PC-3 (cell line): ENCODE results near the gene ITCH. TPM values are rescaled to one million over a fixed set of nuclear protein-coding genes. Genes with fewer than 3 reads are reported as not detected.
"Not testable (repeated sequence)": the region's sequence is repeated elsewhere in the genome, so short reads cannot be mapped to it uniquely, and the experiment has no call there.

Experiments used
- ATAC-seq: fragments of 200-7000 bp; cut with Tn5 transposase; 2 replicates; pipeline ENCODE4 v1.9.1; 2020; ENCODE audit warnings: mild to moderate bottlenecking, moderate library complexity
- BruUV-seq: library from RNA; stranded (reverse); fragments of 400-500 nt; replicated peaks from 2 replicates; lab custom pipeline; 2021; lab: Mats Ljungman, UMichigan
- CTCF ChIA-PET: fragments of 300-600 bp; sonication (Branson Sonifier 250); formaldehyde crosslinking; loops from one replicate; lab custom pipeline; 2022; ENCODE audit warnings: antibody characterized with exemption; lab: Charles Lee
- POLR2A ChIA-PET: fragments of 300-600 bp; sonication (Branson Sonifier 250); formaldehyde crosslinking; loops from one replicate; lab custom pipeline; 2022; ENCODE audit warnings: antibody characterized with exemption; ENCODE audit not compliant: unreplicated experiment; lab: Charles Lee
- DNase-seq: peaks from one replicate; pipeline ENCODE4 v3.0.0-alpha.2; 2015
- H2AFZ ChIP-seq: fragments of 300-600 bp; sonication (generic); 2 replicates; pipeline ENCODE4 v1.6.0; 2016; ENCODE audit warnings: antibody characterized with exemption, low read length
- H3F3A ChIP-seq: fragments of 300-600 bp; sonication (generic); one replicate; pipeline ENCODE4 v1.6.0; 2017; ENCODE audit warnings: antibody characterized with exemption, low read length, control low read depth, mild to moderate bottlenecking; ENCODE audit not compliant: unreplicated experiment
- H3K27ac ChIP-seq: fragments of 300-600 bp; sonication (generic); 2 replicates; pipeline ENCODE4 v1.5.1; 2016; ENCODE audit warnings: mild to moderate bottlenecking, low read length
- H3K27me3 ChIP-seq: fragments of 300-600 bp; sonication (generic); 2 replicates; pipeline ENCODE4 v1.6.1; 2016; ENCODE audit warnings: low read length, mixed read lengths
- H3K36me3 ChIP-seq: fragments of 300-600 bp; sonication (generic); 2 replicates; pipeline ENCODE4 v1.6.1; 2016; ENCODE audit warnings: low read depth, mixed run types, low read length, mixed read lengths
- H3K4me1 ChIP-seq: fragments of 300-600 bp; sonication (generic); 2 replicates; pipeline ENCODE4 v1.5.1; 2016; ENCODE audit warnings: low read length; ENCODE audit not compliant: insufficient read depth
- H3K4me2 ChIP-seq: fragments of 300-600 bp; sonication (generic); 2 replicates; pipeline ENCODE4 v1.6.0; 2016; ENCODE audit warnings: low read length
- H3K4me3 ChIP-seq: fragments of 300-600 bp; sonication (generic); 2 replicates; pipeline ENCODE4 v1.5.1; 2016; ENCODE audit warnings: mild to moderate bottlenecking, low read length, mixed read lengths
- H3K79me2 ChIP-seq: fragments of 300-600 bp; sonication (generic); 2 replicates; pipeline ENCODE4 v1.6.1; 2017; ENCODE audit warnings: low read length, mixed read lengths
- H3K9ac ChIP-seq: fragments of 300-600 bp; sonication (generic); 2 replicates; pipeline ENCODE4 v1.6.0; 2016; ENCODE audit warnings: mild to moderate bottlenecking, low read length
- H3K9me2 ChIP-seq: fragments of 300-600 bp; sonication (generic); replicated peaks from 2 replicates; pipeline ENCODE4 v1.6.1; 2016; ENCODE audit warnings: mixed run types, low read length, mixed read lengths
- H3K9me3 ChIP-seq: fragments of 300-600 bp; sonication (generic); 2 replicates; pipeline ENCODE4 v1.6.1; 2016; ENCODE audit warnings: low read length, mixed read lengths
- H4K20me1 ChIP-seq: fragments of 300-600 bp; sonication (generic); 2 replicates; pipeline ENCODE4 v1.6.1; 2016; ENCODE audit warnings: low read length, mixed read lengths
- CTCF ChIP-seq: fragments of 300-600 bp; sonication (generic); conservative IDR thresholded peaks from 2 replicates; pipeline ENCODE4 v1.5.1; 2017; ENCODE audit warnings: antibody characterized with exemption, low read depth, mild to moderate bottlenecking, low read length
- EZH2 ChIP-seq: fragments of 300-600 bp; sonication (generic); IDR thresholded peaks from one replicate; pipeline ENCODE4 v1.6.1; 2017; ENCODE audit warnings: antibody characterized with exemption, mild to moderate bottlenecking, low read length; ENCODE audit not compliant: unreplicated experiment
- EZH2phosphoT487 ChIP-seq: fragments of 300-600 bp; sonication (generic); IDR thresholded peaks from 2 replicates; pipeline ENCODE4 v1.6.1; 2018; ENCODE audit warnings: mild to moderate bottlenecking, antibody characterized with exemption, low read length, borderline replicate concordance
- intact Hi-C: fragments of 100-400 bp; cut with micrococcal nuclease; formaldehyde crosslinking; loops from 2 replicates; pipeline ENCODE4 v1.9.0; 2023
- total RNA-seq: library from RNA; depleted of rRNA; stranded (reverse); fragments of >200 nt; gene quantifications from 2 replicates; pipeline ENCODE4 v1.2.3, GENCODE V29; 2014

The ITCH gene
- total RNA-seq, 1 experiment from 2014 or later: 54.8 TPM

- H3K4me3 ChIP-seq: no peak overlapping the region
- H3K36me3 ChIP-seq: peaks cover 22% of the 10 kb centered on the region
- ATAC-seq (no peak), DNase-seq (no peak)
- no peaks in the 10 kb centered on the region for H3K4me1 ChIP-seq
- no peak overlapping the region for H3K9ac ChIP-seq
- peaks cover 7% of the 10 kb centered on the region for H3F3A ChIP-seq
- ChIA-PET POLR2A (no interaction called here), CTCF (no interaction called here)
- H3K27me3 ChIP-seq: no peaks in the 10 kb centered on the region
- no peak for TF ChIP-seq EZH2
- TF ChIP-seq CTCF: no peak
- no peaks in the 10 kb centered on the region for H3K79me2 ChIP-seq
- no TSS peak for BruUV-seq
- 0 out of 2 replicates have a peak, but pooled peaks cover 5% of the 10 kb centered on the region for H4K20me1 ChIP-seq
- no peaks in the 10 kb centered on the region for H3K9me3 ChIP-seq
- H3K9me2 ChIP-seq: no peaks in the 10 kb centered on the region
- no peak overlapping the region for H3K4me2 ChIP-seq
- H2AFZ ChIP-seq: no peak overlapping the region
- H3K27ac ChIP-seq: no peak overlapping the region
- intact Hi-C loops: no loop called here
Measured at GRCh38 chr20:34427331-34427730, 64.3 kb downstream of the ITCH start.

GRCh38 chr20:34427784-34428183 is 64.7 kb downstream of the ITCH start:
- Histone ChIP-seq H2AFZ (no peak overlapping the region), H3K9me3 (no peaks in the 10 kb centered on the region), H3K27ac (no peak overlapping the region), H3F3A (peaks cover 7% of the 10 kb centered on the region), H3K9ac (no peak overlapping the region), H3K4me1 (no peaks in the 10 kb centered on the region), H4K20me1 (0 out of 2 replicates have a peak, but pooled peaks cover 5% of the 10 kb centered on the region), H3K4me3 (no peak overlapping the region), H3K36me3 (peaks cover 22% of the 10 kb centered on the region), H3K9me2 (no peaks in the 10 kb centered on the region), H3K4me2 (no peak overlapping the region), H3K27me3 (no peaks in the 10 kb centered on the region), H3K79me2 (no peaks in the 10 kb centered on the region)
- no peak for ATAC-seq
- ChIA-PET CTCF (interaction anchor here (0.8 kb wide), 1 partner anchor 115 kb away, joined by 3 read pairs; no protein-coding TSS in a partner anchor), POLR2A (no interaction called here)
- intact Hi-C loops: no loop called here
- BruUV-seq: no TSS peak
- DNase-seq: no peak
- TF ChIP-seq EZH2: no peak
- no peak for TF ChIP-seq EZH2phosphoT487

- no peak overlapping the region for H3K27ac ChIP-seq
- no peaks in the 10 kb centered on the region for H3K9me3 ChIP-seq
- peaks cover 7% of the 10 kb centered on the region for H3K36me3 ChIP-seq
- DNase-seq (no peak), ATAC-seq (no peak)
- H3K27me3 ChIP-seq: no peaks in the 10 kb centered on the region
- H4K20me1 ChIP-seq: no peaks in the 10 kb centered on the region
- no peaks in the 10 kb centered on the region for H3K9me2 ChIP-seq
- no peak overlapping the region for H3K9ac ChIP-seq
- ChIA-PET POLR2A (no interaction called here), CTCF (no interaction called here)
- H3K4me1 ChIP-seq: no peaks in the 10 kb centered on the region
- H3K4me2 ChIP-seq: no peak overlapping the region
- no peaks in the 10 kb centered on the region for H3K79me2 ChIP-seq
- H3F3A ChIP-seq: peaks cover 7% of the 10 kb centered on the region
- no peak overlapping the region for H2AFZ ChIP-seq
- intact Hi-C loops: no loop called here
- TF ChIP-seq EZH2phosphoT487: no peak
- no peak for TF ChIP-seq CTCF
- TF ChIP-seq EZH2: no peak
- no peak overlapping the region for H3K4me3 ChIP-seq
- no TSS peak for BruUV-seq
Measured at GRCh38 chr20:34431168-34431567, 68.1 kb downstream of the ITCH start.

DNA sequence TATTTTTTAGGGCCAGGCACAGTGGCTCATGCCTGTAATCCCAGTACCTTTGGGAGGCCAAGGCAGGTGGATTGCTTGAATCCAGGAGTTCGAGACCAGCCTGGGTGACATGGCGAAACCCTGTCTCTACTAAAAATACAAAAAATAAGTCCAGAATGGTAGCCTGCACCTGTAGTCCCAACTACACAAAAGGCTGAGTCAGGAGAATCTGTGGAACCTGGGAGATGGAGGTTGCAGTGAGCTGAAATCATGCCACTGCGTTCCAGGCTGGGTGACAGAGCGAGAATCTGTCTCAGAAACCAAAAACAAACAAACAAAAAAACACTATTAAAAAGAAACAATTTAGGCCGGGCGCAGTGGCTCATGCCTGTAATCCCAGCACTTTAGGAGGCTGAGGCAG is 69.6 kb downstream of the ITCH start:
- H3K9me3 ChIP-seq, H3K4me3 ChIP-seq, ATAC-seq, H3K79me2 ChIP-seq, intact Hi-C loops, CTCF ChIA-PET, H3K9me2 ChIP-seq, H3K27me3 ChIP-seq, H3K4me2 ChIP-seq, H4K20me1 ChIP-seq, H3K4me1 ChIP-seq, POLR2A ChIA-PET, H3F3A ChIP-seq, H3K27ac ChIP-seq, H2AFZ ChIP-seq, H3K9ac ChIP-seq, H3K36me3 ChIP-seq, DNase-seq, BruUV-seq: not testable (repeated sequence)
